ENCODE results near the gene TBK1.
"Not testable (repeated sequence)": the region's sequence is repeated elsewhere in the genome, so short reads cannot be mapped to it uniquely, and the experiment has no call there.

The TBK1 gene

GRCh38 chr12:64497903-64498302 is 46.0 kb downstream of the TBK1 start:
- DNase-seq, result no peak

GRCh38 chr12:64500394-64500793 is 48.5 kb downstream of the TBK1 start:
- no peak for DNase-seq

- no peak for DNase-seq
Observed at GRCh38 chr12:64501486-64501885, 49.6 kb downstream of the TBK1 start.

- no peak for DNase-seq
Observed at GRCh38 chr12:64506955-64507354, 55.0 kb downstream of the TBK1 start.

GRCh38 chr12:64510667-64511066 is 58.7 kb downstream of the TBK1 start:
- no peak for DNase-seq

- DNase-seq, result no peak
Observed at GRCh38 chr12:64518396-64518795, 66.5 kb downstream of the TBK1 start.

- no peak for DNase-seq
Observed at GRCh38 chr12:64521833-64522232, 69.9 kb downstream of the TBK1 start.

- no peak for DNase-seq
Observed at GRCh38 chr12:64522316-64522715, 70.4 kb downstream of the TBK1 start.

- no peak for DNase-seq
Observed at GRCh38 chr12:64522807-64523206, 70.9 kb downstream of the TBK1 start.

- not testable (repeated sequence) for DNase-seq
Observed at GRCh38 chr12:64523565-64524444, 71.9 kb downstream of the TBK1 start.

GRCh38 chr12:64525461-64526160 is 73.7 kb downstream of the TBK1 start:
- no peak for DNase-seq

GRCh38 chr12:64526859-64527258 is 74.9 kb downstream of the TBK1 start:
- no peak for DNase-seq

GRCh38 chr12:64528616-64529015 is 76.7 kb downstream of the TBK1 start:
- DNase-seq, result no peak

- DNase-seq, result no peak
Observed at GRCh38 chr12:64530566-64530965, 78.6 kb downstream of the TBK1 start.

GRCh38 chr12:64531665-64532334 is 79.9 kb downstream of the TBK1 start:
- no peak for DNase-seq

- no peak for DNase-seq
Observed at GRCh38 chr12:64532734-64533351, 80.9 kb downstream of the TBK1 start.

- no peak for DNase-seq
Observed at GRCh38 chr12:64534672-64535199, 82.8 kb downstream of the TBK1 start.

GRCh38 chr12:64538121-64538520 is 86.2 kb downstream of the TBK1 start:
- DNase-seq, result no peak

- DNase-seq, result not testable (repeated sequence)
Observed at GRCh38 chr12:64542409-64543047, 90.6 kb downstream of the TBK1 start.

- no peak for DNase-seq
Observed at GRCh38 chr12:64544371-64545080, 92.6 kb downstream of the TBK1 start.

- no peak for DNase-seq
Observed at GRCh38 chr12:64545081-64545382, 93.1 kb downstream of the TBK1 start.

GRCh38 chr12:64549108-64549507 is 97.2 kb downstream of the TBK1 start:
- DNase-seq, result no peak

Measured in CD4-positive, alpha-beta T cell treated with Interferon gamma for 1 hour (primary cell).